ENCODE results near the gene MED23.

DNA sequence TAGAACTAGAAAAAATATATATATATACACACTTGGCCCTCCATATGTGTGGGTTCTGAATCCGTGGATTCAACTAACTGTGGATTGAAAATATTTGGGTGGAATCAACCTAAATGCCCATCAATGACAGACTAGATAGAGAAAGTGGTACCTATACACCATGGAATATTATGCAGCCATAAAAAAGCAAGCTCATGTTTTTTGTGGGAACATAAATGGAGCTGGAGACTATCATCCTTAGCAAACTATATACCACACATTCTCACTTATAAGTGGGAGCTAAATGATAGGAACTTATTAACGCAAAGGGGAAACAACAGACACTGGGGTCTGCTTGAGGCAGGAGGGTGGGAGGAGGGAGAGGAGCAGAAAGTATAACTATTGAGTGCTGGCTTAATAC lies 45.1 kb upstream of the MED23 start:
- TF ChIP-seq EZH2phosphoT487 (IDR thresholded peaks at IDR 0.05; ENCODE audit: insufficient read depth, low read depth) (no peak), EZH2 (IDR thresholded peaks at IDR 0.05; ENCODE audit: insufficient read depth, poor library complexity, severe bottlenecking) (no peak)
